ENCODE results near the gene NUP210.
"Not testable (repeated sequence)": the region's sequence is repeated elsewhere in the genome, so short reads cannot be mapped to it uniquely, and the experiment has no call there.

NUP210 gene

DNA sequence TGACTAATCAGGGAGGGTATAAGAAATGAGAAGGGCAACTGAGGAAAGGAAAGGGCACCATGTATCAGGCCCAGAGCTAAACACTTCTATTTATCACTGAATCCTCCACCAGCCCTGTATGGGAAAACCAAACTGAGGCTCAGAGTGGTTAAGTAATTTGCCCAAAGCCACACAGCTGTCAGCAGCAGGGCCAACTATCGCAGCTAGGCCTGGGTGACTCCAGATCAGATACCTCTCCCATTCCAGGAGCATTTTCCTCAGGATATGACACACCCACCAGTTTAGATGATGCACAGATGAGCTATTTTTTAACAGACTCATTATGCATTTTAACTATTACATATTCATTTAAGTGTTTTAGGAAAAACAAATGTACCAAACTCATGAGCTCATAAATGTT is 14.5 kb downstream of the NUP210 start:
- DNase-seq: no peak

GRCh38 chr3:13404626-13405452 is 15.3 kb downstream of the NUP210 start:
- no peak for DNase-seq

DNA sequence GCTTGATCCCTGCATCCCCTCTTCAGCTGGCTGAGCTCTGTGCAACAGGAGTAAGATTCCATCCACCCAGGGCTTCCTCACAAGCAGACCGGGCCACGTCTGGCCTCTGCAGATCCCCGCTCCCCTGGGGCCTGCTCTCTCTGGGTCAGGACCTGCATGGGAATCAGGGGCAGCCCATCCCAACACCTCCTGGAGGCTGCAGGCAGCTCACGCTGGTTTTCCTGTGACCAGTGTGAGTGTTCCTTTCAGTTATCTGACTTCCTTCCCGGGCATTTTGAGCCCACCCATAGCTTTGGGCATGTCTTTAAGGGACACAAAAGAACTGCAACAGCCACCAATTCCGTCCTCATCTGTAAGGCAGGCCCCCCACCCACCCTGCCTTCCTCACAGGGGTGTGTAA is 16.3 kb downstream of the NUP210 start:
- no peak for DNase-seq

GRCh38 chr3:13403213-13403819 is 16.8 kb downstream of the NUP210 start:
- no peak for DNase-seq

DNA sequence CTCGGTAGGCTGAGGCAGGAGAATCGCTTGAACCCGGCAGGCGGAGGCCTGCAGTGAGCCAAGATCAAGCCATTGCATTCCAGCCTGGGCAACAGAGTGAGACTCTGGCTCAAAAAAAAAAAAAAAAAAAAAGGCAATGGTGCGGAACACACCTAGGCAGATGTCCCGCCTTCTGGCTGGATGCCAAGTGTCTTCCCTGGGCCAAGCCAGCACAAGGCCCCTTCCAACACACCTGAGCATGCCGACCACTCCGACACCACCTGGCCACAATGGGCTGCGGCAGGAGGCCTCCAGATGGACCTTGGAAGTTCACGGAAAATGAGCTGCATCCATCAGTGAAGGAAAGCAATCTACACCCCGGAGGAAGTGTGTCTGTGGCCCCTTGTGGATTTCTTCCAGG is 19.0 kb downstream of the NUP210 start:
- DNase-seq: no peak

DNA sequence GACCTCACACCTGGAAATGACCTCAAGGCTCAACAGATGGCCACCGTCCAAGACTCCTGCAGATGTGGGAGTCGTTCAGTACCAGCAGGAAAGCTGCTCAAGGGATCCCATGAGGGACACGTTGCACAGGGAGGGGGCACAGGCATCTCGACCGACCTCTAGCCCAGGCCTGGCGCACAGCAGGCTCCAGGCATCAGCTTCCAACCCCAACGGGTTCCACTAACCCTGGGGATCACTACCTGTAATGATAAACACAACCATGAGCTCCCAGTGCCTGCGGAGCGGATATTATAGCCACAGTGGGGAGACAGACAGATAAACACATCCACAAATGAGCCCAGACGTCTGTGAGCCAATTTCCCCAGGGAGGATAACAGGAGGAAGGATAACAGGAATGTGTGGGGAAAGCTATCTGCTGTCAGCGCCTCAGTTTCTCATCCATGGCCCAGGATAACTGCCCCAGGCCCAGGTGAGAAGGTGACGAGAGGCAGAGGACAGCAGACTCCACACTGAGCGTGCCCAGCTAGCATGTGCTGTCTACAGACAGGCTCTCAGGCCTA is 19.9 kb downstream of the NUP210 start:
- no peak for DNase-seq

GRCh38 chr3:13399603-13400002 is 20.5 kb downstream of the NUP210 start:
- no peak for DNase-seq

GRCh38 chr3:13397316-13397715 is 22.8 kb downstream of the NUP210 start:
- no peak for DNase-seq

- DNase-seq: no peak
Measured at GRCh38 chr3:13394363-13394762, 25.8 kb downstream of the NUP210 start.

DNA sequence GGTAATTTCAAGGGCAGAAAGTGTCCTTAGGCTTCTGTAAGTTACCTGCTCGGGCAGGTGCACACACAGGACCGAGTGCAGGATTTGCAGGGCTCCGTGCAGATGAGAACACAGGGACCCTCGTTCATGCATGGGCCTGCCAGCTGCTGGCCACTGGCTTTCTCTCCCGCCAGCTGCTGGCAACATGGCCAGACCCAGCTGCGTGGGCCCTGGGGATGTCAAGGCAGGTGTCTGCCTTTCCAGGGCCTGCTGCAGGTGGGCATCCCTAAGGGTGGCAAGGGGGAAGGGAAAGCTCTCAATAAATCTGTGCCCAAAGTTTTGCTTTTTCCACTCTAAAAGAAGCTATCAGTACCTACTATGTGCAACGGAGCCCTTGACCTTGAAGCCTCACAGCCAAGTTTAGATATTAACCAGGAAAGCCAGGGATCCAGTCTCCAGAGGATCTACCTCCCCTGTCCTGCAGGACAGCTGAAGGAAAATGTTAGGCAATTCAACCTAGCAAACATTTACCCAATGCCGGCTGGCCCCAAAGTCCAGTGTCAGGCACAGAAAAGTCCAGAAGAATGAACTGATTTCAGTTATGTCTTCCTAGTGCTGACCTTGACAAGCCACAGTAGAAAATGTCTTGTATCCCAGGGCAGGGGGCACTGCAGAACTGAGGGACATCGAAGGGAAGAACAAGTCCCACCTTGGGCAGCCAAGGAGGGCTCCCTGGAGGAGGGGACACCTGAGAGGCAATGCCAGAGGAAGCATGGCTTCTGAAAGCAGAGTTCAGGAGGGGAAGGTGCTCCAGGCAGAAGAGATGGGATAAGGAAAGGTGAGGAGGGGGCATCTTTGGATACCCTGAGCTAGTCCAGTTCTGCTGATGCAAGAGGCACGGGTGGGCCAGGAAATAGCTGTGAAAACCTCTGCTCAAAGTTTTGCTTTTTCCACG is 26.4 kb downstream of the NUP210 start:
- no peak for DNase-seq

DNA sequence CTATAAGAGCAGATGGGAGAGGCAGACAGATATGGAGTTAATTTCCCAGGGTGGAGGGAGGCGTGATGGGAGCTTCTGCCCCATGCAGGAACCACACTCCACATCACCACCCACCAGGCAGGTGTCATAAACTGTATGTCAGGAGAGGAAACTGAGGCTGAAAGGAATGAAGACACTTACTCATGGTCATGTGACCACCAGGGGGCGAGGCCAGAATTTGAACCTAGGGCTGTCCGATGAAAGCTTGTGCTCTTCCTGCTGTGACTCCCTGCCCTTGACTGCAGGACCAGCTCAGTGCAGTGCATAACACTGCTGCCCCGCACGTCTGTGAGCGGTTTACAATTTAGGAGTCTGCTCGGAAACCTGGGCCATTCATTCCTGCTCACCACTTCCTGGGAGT is 28.8 kb downstream of the NUP210 start:
- no peak for DNase-seq

DNA sequence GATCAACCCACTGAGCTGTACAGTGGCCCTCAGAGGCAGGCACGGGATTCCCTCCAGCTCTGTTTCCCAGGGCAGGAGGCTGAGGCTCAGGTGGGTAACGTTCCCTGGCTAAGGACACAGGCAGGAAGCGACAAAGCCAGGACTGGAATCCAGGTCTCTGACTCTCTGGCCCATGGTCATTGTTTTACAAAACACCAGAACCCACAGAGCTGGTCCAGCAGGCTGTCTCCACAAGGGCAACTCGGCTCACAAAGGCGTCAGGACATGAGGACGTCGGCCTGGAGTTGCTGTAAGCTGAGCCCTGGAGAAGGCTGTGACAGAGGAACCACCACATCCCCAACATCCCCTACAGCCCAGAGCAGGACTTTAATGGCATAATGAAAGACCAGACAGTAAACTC is 30.7 kb downstream of the NUP210 start:
- DNase-seq: no peak

DNA sequence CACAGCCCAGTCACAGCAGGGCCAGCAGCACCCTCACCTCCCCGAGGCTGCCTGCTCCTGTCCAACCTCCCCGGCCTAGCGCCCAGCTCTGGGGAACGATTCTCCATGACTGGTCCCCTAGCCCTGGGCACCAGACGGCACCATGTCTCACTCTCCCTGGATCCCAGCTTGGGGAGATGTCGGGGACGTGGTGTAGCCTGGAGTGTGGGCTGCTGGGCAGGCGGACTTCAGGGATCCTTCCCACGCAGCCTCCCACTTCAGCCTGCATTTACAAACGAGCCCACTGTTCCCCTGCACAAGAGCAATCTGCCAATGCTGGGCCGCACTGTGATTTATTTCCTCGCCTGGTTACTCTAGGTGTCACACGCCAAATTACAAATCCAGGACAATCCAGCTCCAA is 31.3 kb downstream of the NUP210 start:
- DNase-seq: no peak

DNA sequence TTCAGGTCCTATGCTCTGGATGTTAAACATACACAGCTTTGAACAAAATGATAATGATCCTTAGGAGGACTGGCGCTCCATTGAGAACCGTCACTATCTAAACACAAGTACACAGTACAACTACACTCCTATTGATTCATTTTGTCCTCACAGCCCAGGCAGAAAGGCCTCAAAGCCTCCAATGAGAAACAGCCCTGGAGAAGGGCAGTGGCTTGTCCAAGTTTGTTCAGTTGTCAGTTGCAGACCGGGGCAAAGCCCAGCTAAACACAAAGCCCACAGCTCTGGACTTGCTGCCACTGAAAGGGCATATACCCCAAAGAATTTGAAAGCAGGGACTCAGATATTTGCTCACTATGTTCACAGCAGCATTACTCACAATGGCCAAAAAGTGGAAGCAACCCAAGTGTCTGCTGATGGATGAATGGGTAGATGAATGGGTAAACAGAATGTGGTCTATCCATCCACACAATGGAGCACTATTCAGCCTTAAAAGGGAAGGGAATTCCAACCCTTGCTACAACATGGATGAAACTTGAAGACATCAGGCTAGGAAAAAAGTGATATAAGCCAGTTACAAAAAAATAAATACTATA is 34.7 kb downstream of the NUP210 start:
- no peak for DNase-seq

- DNase-seq: no peak
Measured at GRCh38 chr3:13380971-13381370, 39.2 kb downstream of the NUP210 start.

GRCh38 chr3:13379201-13379830 is 40.8 kb downstream of the NUP210 start:
- no peak for DNase-seq

GRCh38 chr3:13378155-13378554 is 42.0 kb downstream of the NUP210 start:
- no peak for DNase-seq

- DNase-seq: not testable (repeated sequence)
Measured at GRCh38 chr3:13377741-13378140, 42.4 kb downstream of the NUP210 start.

DNA sequence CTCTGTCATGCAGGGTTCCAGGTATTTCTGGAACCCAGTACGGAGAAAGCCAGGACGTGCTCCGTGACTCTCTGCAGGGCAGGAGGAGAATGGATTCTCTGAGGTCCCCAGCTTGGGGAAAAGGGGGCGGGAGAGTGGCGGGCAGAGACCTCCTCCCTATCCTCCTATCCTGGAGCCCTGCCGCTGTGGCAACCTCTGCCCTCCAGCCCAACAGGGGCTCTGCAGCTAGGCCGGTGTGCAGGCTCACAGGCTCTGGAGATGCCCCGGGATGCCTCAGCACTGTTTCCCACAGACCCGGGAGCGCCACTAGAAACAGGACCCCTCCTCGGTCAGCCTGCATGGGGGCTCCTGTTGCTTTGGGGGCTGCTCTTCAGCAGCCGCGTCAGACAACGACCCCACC is 43.1 kb downstream of the NUP210 start:
- DNase-seq: no peak

DNA sequence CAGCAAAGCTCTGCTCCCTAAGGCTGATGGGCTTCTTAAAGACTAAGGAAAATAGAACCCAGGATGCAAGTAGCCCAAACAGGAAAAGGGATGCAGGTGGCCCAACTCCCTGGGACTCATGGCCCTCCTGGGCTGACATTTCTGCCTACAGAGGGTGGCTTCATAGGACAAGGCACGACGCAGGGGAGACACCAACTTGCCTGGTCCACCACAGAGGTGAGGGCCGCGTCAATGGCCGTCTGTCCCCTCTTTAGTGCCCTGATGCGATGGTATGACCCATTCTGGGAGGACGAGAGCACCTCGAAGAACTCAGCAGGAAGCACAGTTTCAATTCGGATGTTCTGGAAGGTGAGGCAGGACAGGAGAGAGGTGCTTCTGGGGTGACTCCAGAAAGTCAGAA is 44.0 kb downstream of the NUP210 start:
- no peak for DNase-seq

DNA sequence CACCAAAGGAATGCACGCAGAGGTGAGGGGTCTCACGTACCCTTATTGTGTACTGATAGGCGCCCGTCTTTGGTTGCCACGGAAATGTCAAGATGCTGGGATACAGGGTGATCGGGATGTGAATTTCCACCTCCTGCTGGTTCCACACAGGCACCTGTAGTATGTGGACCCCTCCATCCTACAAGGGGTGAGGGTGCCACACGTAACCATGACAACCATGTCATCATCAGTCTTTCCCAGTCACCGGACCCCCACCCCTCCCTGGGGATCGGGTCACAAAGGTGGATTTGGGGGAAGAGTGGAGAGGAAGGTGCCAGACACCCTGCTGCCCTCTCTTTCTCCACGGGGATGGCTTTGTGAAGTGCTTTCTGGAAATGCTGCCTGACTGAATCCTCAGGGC is 44.7 kb downstream of the NUP210 start:
- no peak for DNase-seq

DNA sequence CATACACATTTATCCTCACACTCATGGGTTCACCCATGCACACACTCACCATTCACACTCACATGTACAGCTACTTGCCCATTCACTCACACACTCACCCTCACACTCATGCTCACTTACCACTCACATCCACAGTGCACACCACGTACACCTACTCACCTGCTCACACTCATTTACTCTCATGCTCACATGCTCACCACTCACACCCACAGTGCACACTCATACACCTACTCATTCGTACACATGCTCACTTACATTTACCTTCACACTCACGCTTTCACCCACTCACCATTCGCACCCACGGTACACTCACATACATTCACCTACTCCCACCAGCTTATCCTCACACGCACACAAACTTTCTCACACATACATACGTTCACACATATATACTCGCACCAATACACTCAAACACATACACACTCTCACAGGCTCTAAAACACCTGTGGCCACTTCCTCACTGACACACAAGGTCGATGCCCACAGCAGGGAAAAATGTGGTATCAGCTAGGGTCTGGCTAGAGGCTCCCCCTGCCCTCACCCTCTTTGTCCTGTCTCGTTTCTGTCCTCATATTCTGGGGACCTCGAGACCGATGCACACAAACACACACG is 46.0 kb downstream of the NUP210 start:
- no peak for DNase-seq

All from NCI-H446 (cell line).